CD4-positive, alpha-beta T cell treated with Interleukin-15 for 1 hour (primary cell): ENCODE results near the gene TET2.

Source experiments
- DNase-seq: peaks from one replicate; pipeline ENCODE4 v3.0.0-alpha.2; 2020

Gene TET2

DNA sequence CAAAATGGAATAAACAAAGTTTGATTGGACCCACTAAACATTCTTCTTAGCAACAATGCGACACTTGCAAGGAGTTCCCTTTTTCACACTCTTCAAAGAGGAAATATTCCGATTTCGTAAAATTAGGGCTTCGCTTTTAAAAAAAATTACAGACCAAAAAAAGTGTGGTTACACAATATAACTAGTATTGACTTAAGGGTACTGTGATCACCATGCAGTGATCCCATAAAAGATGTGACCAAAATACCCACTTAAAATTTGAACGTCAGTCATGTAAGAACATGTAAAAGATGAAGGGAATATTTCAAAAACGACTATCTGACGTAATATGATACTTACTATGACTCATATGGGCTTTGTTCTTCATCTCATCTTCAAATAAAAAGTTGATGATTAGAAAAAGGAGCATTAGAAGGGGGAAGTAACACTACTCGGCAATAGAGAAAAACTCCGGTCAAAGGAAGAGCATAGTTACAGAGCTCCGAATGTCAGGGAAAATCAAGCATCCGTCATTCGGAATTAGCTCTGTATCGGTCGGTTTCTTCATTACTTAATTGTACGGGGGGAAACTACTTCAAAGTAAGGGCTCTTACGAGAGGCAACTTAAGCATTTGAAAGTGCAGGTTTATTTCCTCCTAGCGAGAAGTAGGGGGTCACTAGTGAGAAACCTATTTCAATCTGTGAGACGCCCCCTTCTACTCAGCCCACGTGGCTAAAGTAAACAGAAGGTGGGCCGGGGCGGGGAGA lies 1.3 kb upstream of the TET2 start:
- DNase-seq, result no peak

DNA sequence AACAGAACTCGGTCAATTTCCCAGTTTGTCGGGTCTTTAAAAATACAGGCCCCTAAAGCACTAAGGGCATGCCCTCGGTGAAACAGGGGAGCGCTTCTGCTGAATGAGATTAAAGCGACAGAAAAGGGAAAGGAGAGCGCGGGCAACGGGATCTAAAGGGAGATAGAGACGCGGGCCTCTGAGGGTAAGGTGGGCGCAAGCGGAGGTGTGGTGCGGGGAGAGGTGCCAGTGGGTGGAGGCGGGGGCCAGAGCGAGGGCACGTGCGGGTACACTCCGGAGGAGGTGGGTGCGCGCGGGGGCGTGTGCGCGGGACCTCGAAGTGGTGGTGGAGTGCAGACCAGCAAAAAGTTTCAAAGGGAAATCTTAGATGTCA lies 787 bp upstream of the TET2 start:
- peak; percentile 40 for DNase-seq

DNA sequence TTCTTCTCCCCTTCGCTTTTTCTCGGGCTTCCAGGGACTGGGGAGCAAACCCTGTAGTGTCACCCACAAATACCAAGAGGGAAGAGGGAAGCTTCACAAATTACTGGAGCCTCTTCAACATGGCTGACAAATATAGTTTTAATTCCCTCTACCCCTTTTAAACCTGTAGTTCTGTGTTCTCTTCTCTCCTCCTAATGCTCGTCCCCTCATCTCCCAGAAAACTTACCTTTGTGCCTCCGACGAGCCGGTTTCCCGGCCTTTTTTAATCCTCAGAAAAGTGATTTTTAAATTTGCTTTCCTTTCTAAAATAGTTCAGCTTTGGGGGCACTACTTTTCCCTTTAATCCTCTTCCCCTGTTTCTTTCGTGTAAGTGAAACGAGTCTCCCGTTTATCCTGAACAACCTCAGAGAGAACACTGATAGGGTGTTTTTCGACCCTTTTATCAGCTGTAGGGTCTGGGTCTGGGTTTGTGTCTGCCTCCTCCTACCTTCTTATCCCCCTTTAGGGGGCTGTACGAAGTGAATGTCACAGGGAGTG lies 408 bp downstream of the TET2 start:
- DNase-seq, result no peak

- peak; percentile 24 for DNase-seq
Observed at GRCh38 chr4:105147553-105148161, 981 bp downstream of the TET2 start.

DNA sequence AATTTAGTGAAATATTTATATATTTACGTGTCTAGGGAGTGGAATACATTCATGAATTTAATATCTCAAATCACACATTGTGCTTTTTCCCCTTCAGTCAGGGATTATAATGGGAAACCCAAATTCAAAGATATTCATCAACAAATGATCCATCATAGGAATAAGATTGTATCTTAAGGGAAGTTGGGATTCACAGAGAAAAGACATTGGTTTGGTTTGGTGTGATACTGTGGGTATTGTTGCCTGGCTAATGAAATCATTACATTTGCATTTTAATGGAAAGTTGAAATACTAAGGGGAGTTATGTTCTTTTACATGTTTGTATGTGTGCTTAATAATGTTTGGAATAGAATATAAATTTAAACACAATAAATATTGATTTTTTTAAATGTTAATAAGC lies 1.7 kb downstream of the TET2 start:
- no peak for DNase-seq

- DNase-seq, result no peak
Observed at GRCh38 chr4:105148776-105149175, 2.1 kb downstream of the TET2 start.

- no peak for DNase-seq
Observed at GRCh38 chr4:105149771-105150170, 3.1 kb downstream of the TET2 start.

GRCh38 chr4:105150503-105150902 lies 3.8 kb downstream of the TET2 start:
- no peak for DNase-seq

GRCh38 chr4:105153749-105154148 lies 7.1 kb downstream of the TET2 start:
- no peak for DNase-seq

GRCh38 chr4:105154576-105154975 lies 7.9 kb downstream of the TET2 start:
- DNase-seq, result no peak

DNA sequence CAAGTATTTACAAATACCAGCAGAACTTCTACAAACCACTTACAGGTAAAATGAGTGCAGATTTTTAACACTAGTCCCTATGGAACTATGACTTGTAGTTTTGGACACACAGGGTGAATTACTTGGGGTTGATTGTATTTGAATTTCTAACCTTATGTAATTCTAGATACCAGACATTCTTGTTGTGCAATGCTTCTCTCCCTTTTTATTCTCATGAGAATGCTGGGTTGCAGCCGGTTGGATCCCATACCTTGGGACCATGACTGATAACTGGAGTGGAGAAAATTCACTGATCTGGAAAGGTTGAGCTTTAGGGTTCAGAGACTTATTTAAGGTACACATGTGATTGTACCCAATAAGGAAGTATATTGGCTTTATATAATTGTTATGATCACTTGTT lies 8.8 kb downstream of the TET2 start:
- DNase-seq, result no peak

DNA sequence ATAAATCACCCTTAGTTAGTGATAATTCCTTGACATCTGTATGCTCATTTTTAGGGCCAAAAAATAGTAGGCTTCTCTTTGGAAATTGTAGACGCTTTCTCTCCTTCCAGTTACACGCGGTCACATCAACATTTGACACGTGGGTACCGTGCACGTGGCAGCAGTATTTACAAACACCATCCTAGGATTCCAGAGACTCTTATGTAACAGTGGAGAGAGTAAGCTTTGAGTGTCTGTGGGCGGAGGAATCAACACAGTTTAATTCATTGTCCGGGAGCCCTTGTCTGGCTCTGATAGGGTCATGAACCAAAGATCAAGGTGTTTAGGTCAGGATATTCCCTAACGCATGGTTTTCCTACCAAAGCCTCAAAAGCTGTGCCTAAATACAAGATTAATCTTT lies 12.2 kb downstream of the TET2 start:
- DNase-seq, result no peak

DNA sequence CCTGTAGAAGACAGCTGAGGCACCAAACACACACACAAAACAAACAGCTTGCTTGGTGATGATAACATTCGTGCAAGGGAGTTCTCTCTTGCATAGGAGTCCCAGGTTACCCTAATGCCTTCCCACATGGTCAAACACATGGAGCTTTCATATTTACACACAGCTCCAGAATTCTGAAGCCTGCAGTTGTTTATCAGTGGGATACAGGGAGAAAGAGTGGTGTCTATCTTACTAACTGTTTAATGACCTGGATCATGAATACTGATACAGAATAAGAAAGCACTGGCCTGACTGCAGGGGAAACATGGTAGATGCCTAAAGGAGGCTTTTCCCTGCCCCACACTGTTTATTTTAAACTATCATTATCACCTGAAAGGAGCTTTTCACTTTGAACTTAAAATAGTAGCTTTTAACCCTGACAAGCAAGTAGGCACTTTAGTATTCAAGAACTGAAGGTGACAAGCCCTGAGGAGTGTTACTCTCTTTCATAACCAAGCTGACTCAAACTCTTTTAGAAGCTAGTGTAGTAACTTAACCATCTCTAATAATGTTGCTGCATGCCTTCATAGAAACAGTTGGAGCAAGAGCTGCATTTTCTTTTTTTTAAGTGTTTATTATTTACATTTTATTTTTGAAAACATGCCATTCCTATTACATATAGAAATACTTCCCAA lies 15.6 kb downstream of the TET2 start:
- DNase-seq, result no peak

DNA sequence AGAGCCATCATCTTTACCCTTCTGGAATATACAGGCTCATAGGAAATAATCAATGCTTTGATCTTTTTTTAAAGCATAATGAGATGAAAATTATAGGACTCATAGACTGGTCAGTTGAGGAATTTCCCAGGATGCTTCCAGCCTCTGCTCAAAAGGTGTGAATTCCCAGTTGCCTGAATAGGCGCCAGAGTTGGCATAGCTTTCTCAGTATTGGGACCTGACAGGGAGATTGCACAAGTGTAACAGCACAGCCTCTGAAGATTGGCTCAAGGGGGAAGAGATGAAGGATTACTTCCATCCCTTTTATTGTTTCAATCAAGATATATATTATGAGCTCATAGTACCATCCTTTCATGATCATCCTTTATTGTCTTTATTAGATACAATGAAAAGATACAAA lies 17.9 kb downstream of the TET2 start:
- DNase-seq, result no peak

DNA sequence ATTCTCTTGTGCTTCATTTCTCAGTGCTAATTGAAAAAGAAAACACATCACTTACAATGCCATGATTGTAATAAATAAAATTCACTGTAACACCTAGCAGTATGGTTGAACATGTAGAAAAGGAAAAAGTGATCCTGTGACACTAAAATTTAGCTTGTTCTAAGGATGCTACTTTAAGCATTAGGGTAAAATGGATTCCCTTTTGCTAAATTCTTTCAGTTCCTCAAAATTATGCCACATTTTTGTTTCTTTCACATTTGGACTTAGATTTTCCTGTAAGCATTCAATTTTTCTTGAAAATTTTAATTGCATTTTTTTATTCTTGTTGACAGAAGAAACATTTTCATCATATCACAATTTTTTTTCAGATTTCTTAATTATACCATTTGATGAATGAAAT lies 19.4 kb downstream of the TET2 start:
- no peak for DNase-seq

GRCh38 chr4:105170711-105171110 lies 24.0 kb downstream of the TET2 start:
- DNase-seq, result no peak

DNA sequence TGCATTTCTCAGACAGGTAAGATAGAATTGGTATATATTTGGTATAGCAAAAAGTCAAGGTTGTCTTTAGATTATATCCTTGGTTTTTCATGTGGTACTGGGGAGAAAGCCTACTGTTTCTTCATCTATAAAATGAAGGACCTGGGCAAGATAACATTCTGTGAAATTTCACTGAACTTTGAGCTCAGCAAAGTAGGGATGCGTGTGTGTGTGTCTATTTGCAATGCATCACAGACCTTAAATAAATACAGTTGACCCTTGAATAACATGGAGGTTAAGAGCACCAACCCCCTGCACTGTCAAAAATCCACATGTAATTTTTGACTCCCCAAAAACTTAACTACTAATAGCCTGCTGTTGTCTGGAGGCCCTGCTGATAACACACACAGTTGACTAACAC lies 25.2 kb downstream of the TET2 start:
- DNase-seq, result no peak

- DNase-seq, result no peak
Observed at GRCh38 chr4:105174098-105174497, 27.4 kb downstream of the TET2 start.

- no peak for DNase-seq
Observed at GRCh38 chr4:105179539-105180401, 33.1 kb downstream of the TET2 start.

DNA sequence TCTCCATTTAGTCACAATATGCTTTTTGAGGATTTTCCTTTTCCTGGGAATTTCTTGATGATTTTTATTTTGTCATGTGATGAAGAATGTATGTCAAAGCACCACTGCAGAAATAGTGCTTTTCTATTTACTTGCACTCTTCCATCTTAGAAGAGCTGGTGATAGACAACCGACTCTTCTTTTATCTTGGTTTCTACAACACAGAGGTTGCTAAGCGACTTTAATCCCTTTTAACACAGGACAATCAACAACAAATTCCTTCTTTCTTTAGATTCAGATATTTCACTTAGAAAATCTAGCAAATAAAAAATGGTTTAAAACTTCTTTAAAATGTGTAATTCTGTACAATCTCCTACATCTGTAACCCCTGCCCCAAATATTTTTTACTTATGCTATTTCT lies 34.6 kb downstream of the TET2 start:
- DNase-seq, result no peak

- DNase-seq, result no peak
Observed at GRCh38 chr4:105182211-105182610, 35.5 kb downstream of the TET2 start.

GRCh38 chr4:105184316-105184980 lies 37.8 kb downstream of the TET2 start:
- no peak for DNase-seq
